ENCODE results near the gene ADRM1. TPM values are rescaled to one million over a fixed set of nuclear protein-coding genes. Genes with fewer than 3 reads are reported as not detected.

The ADRM1 gene
- total and polyA plus RNA-seq, 2 experiments from 2014 or later: 206 to 243 TPM

GRCh38 chr20:62344782-62345181 lies 42.0 kb downstream of the ADRM1 start:
- no peak for ATAC-seq
- peaks cover 13% of the 10 kb centered on the region; the same call in 1 of the 2 replicates for H3K79me2 ChIP-seq (replicated peaks; ENCODE audit: insufficient read depth)
- H3K36me3 ChIP-seq (ENCODE audit: insufficient read depth): peaks cover 45% of the 10 kb centered on the region
- no peaks in the 10 kb centered on the region; the same call in 1 of the 2 replicates for H4K20me1 ChIP-seq (replicated peaks; ENCODE audit: insufficient read depth)
- H3F3A ChIP-seq (replicated peaks; ENCODE audit: low read depth): peaks cover 22% of the 10 kb centered on the region
- H3K27ac Mint-ChIP-seq: no peak overlapping the region
- H3K4me3 Mint-ChIP-seq: no peak overlapping the region; the same call in 2 of the 3 replicates
- H3K4me1 Mint-ChIP-seq: peaks cover 5% of the 10 kb centered on the region; the same call in 2 of the 3 replicates
- no peak overlapping the region for H2AFZ ChIP-seq
- no peaks in the 10 kb centered on the region for H3K27me3 ChIP-seq (ENCODE audit: insufficient read depth)
- no peak overlapping the region for H3K4me2 ChIP-seq
- no peaks in the 10 kb centered on the region for H3K4me1 ChIP-seq (ENCODE audit: insufficient read depth)
- peaks cover 80% of the 10 kb centered on the region for H3K36me3 Mint-ChIP-seq (ENCODE audit: low read depth)
- no peak overlapping the region for H3K4me3 ChIP-seq
- TF ChIP-seq CTCF (conservative IDR thresholded peaks at IDR 0.05; ENCODE audit: low read depth in 2 of 2) (0 out of 4 replicates have a peak, but pooled peaks of 1 of the 2 experiments have one; percentile 8), CREB1 (CRISPR knock-in tag; IDR thresholded peaks at IDR 0.05; ENCODE audit: low read depth) (no peak), JUNB (IDR thresholded peaks at IDR 0.05; ENCODE audit: unreplicated experiment) (no peak)
- H3K27me3 Mint-ChIP-seq (ENCODE audit: insufficient read depth, low read depth, poor library complexity): peaks cover 12% of the 10 kb centered on the region
- DNase-seq (ENCODE audit: low spot score): no peak
- no peaks in the 10 kb centered on the region for H3K9me2 ChIP-seq (ENCODE audit: insufficient read depth)
- H3K9me3 Mint-ChIP-seq: peaks cover 20% of the 10 kb centered on the region
- H3K27ac ChIP-seq (ENCODE audit: low read depth): no peak overlapping the region

- H3K79me2 ChIP-seq (replicated peaks; ENCODE audit: insufficient read depth): peaks cover 13% of the 10 kb centered on the region; the same call in 1 of the 2 replicates
- Mint-ChIP-seq H3K9me3 (peaks cover 24% of the 10 kb centered on the region), H3K36me3 (ENCODE audit: low read depth) (peaks cover 81% of the 10 kb centered on the region), H3K4me1 (peaks cover 5% of the 10 kb centered on the region; the same call in 2 of the 3 replicates), H3K4me3 (no peak overlapping the region), H3K27me3 (ENCODE audit: insufficient read depth, low read depth, poor library complexity) (peaks cover 14% of the 10 kb centered on the region), H3K27ac (no peak overlapping the region)
- DNase-seq (ENCODE audit: low spot score): no peak
- H4K20me1 ChIP-seq (replicated peaks; ENCODE audit: insufficient read depth): no peaks in the 10 kb centered on the region; the same call in 1 of the 2 replicates
- ATAC-seq: peak; percentile 27; the same call in 2 of the 3 replicates
- no peak overlapping the region for H3K4me3 ChIP-seq
- no peaks in the 10 kb centered on the region for H3K4me1 ChIP-seq (ENCODE audit: insufficient read depth)
- no peak overlapping the region for H3K4me2 ChIP-seq
- peaks cover 37% of the 10 kb centered on the region for H3K36me3 ChIP-seq (ENCODE audit: insufficient read depth)
- H3K27me3 ChIP-seq (ENCODE audit: insufficient read depth): no peaks in the 10 kb centered on the region
- H3K27ac ChIP-seq (ENCODE audit: low read depth): no peak overlapping the region
- H3F3A ChIP-seq (replicated peaks; ENCODE audit: low read depth): peaks cover 30% of the 10 kb centered on the region
- no peak overlapping the region for H2AFZ ChIP-seq
- no peaks in the 10 kb centered on the region for H3K9me2 ChIP-seq (ENCODE audit: insufficient read depth)
- TF ChIP-seq EZH2 (IDR thresholded peaks at IDR 0.05; ENCODE audit: low read depth, unreplicated experiment) (no peak), ZNF114 (CRISPR knock-in tag; IDR thresholded peaks at IDR 0.05) (no peak), ETS1 (IDR thresholded peaks at IDR 0.05) (no peak), ZNF462 (CRISPR knock-in tag; IDR thresholded peaks at IDR 0.05) (no peak), ZNF331 (CRISPR knock-in tag; IDR thresholded peaks at IDR 0.05; ENCODE audit: low read depth) (no peak), EZH2phosphoT487 (IDR thresholded peaks at IDR 0.05; ENCODE audit: unreplicated experiment) (no peak), CREB1 (CRISPR knock-in tag; IDR thresholded peaks at IDR 0.05; ENCODE audit: low read depth) (no peak)
Measured at GRCh38 chr20:62345681-62346370, 43.0 kb downstream of the ADRM1 start.

Data from GM23338 (cell line).